Measurements from ENCODE around the gene RNU1-4.
"Not testable (repeated sequence)": the region's sequence is repeated elsewhere in the genome, so short reads cannot be mapped to it uniquely, and the experiment has no call there.

The RNU1-4 gene

GRCh38 chr1:16770896-16771446, 30.7 kb downstream of the RNU1-4 start:
- not testable (repeated sequence) for DNase-seq

GRCh38 chr1:16772275-16773204, 32.2 kb downstream of the RNU1-4 start:
- DNase-seq = not testable (repeated sequence)

GRCh38 chr1:16773205-16773596, 32.9 kb downstream of the RNU1-4 start:
- not testable (repeated sequence) for DNase-seq

GRCh38 chr1:16773723-16774122, 33.4 kb downstream of the RNU1-4 start:
- DNase-seq = not testable (repeated sequence)

- DNase-seq = not testable (repeated sequence)
These were observed 34.5 kb downstream of the RNU1-4 start for GRCh38 chr1:16774773-16775172.

GRCh38 chr1:16775290-16775689, 35.0 kb downstream of the RNU1-4 start:
- DNase-seq = not testable (repeated sequence)

GRCh38 chr1:16776248-16776647, 35.9 kb downstream of the RNU1-4 start:
- DNase-seq = not testable (repeated sequence)

- not testable (repeated sequence) for DNase-seq
These were observed 36.5 kb downstream of the RNU1-4 start for GRCh38 chr1:16776835-16777234.

GRCh38 chr1:16777821-16778220, 37.5 kb downstream of the RNU1-4 start:
- not testable (repeated sequence) for DNase-seq

- DNase-seq = not testable (repeated sequence)
These were observed 39.2 kb downstream of the RNU1-4 start for GRCh38 chr1:16779525-16779924.

GRCh38 chr1:16781033-16781432, 40.7 kb downstream of the RNU1-4 start:
- not testable (repeated sequence) for DNase-seq

- DNase-seq = not testable (repeated sequence)
These were observed 41.3 kb downstream of the RNU1-4 start for GRCh38 chr1:16781625-16782024.

GRCh38 chr1:16784955-16785354, 44.6 kb downstream of the RNU1-4 start:
- not testable (repeated sequence) for DNase-seq

GRCh38 chr1:16786362-16786761, 46.0 kb downstream of the RNU1-4 start:
- DNase-seq = not testable (repeated sequence)

GRCh38 chr1:16787175-16787574, 46.9 kb downstream of the RNU1-4 start:
- not testable (repeated sequence) for DNase-seq

GRCh38 chr1:16787711-16788110, 47.4 kb downstream of the RNU1-4 start:
- DNase-seq = not testable (repeated sequence)

All from CD4-positive, alpha-beta T cell treated with Interferon gamma for 1 hour (primary cell).